ENCODE results near the gene PECR.

Gene PECR

DNA sequence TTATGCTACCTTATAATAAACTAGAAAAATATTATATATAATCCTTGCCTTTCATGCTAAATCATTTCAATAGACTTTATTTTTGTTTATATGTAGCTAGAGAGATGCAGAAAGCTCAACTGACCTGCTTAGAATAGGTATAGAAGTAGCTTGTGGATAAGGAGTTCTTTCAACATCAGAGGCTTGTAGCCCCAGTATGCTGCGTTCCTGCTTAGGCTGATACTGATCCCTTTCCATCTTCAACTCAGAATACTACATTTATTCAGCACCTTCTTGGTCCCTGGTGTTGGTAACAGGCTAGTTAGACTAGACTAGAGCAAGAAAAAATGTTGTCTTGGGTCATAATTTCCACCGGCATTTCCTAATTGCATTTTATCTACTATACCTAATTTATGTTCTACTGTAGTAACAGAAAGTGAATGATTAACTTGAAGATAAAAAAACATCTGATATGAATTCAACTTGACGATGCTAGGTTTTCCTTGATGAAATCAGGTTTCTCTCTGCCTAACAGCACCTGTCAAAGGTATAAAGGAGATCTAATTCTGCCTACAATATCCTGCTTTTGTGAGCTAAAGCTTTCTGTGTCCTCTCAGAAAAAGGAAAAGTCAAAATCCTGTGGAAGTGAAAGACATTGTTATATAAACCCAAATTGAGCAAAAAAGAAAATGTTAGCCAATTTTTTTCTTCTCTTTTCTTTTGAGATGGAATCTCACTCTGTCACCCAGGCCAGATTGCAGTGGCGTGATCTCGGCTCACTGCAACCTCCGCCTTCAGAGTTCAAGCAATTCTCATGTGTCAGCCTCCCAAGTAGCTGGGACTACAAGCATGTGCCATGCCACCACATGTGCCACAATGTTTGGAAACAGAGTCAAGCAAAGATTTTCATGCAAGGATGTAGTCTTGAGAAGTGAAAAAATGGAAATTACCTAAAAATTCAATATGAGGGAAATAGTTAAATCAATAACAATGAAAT, 5.8 kb downstream of the PECR start:
- Histone ChIP-seq H3K27me3 (ENCODE audit: control insufficient read depth, insufficient read depth, low read length) (no peaks in the 10 kb centered on the region), H3K36me3 (ENCODE audit: control insufficient read depth, insufficient read depth, low read length) (no peaks in the 10 kb centered on the region), H3K4me3 (ENCODE audit: low read length) (no peak overlapping the region), H3K27ac (ENCODE audit: low read depth, low read length) (no peak overlapping the region), H3K4me1 (ENCODE audit: control insufficient read depth, insufficient read depth, low read length) (peaks cover under 1% of the 10 kb centered on the region), H3K9ac (ENCODE audit: low read length) (no peak overlapping the region)

- H3K4me1 ChIP-seq (ENCODE audit: control insufficient read depth, insufficient read depth, low read length), result no peaks in the 10 kb centered on the region
- H3K9ac ChIP-seq (ENCODE audit: low read length), result no peak overlapping the region
- no peaks in the 10 kb centered on the region for H3K36me3 ChIP-seq (ENCODE audit: control insufficient read depth, insufficient read depth, low read length)
- no peak overlapping the region for H3K4me3 ChIP-seq (ENCODE audit: low read length)
- H3K27me3 ChIP-seq (ENCODE audit: control insufficient read depth, insufficient read depth, low read length), result no peaks in the 10 kb centered on the region
- H3K27ac ChIP-seq (ENCODE audit: low read depth, low read length), result no peak overlapping the region
Measured at GRCh38 chr2:216074794-216075193, 6.8 kb downstream of the PECR start.

DNA sequence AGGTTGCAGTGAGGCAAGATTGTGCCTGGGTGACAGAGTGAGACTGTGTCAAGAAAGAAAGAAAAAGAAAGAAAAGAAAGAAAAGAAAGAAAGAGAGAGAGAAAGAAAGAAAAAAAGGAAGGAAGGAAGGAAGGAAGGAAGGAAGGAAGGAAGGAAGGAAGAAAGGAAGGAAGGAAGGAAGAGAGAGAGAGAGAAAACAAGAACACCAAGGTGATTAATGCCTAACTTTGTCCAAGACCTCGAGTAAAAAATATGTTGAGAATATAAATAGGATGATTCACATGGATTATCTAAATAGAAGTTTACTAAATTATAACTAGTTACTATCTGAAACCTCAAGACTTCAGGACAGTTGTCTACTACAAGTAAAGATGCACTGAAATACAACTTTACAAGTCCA, 7.2 kb downstream of the PECR start:
- no peaks in the 10 kb centered on the region for H3K36me3 ChIP-seq (ENCODE audit: control insufficient read depth, insufficient read depth, low read length)
- no peak overlapping the region for H3K9ac ChIP-seq (ENCODE audit: low read length)
- no peak overlapping the region for H3K4me3 ChIP-seq (ENCODE audit: low read length)
- no peaks in the 10 kb centered on the region for H3K27me3 ChIP-seq (ENCODE audit: control insufficient read depth, insufficient read depth, low read length)
- H3K4me1 ChIP-seq (ENCODE audit: control insufficient read depth, insufficient read depth, low read length), result no peaks in the 10 kb centered on the region
- no peak overlapping the region for H3K27ac ChIP-seq (ENCODE audit: low read depth, low read length)

GRCh38 chr2:216073773-216074172, 7.8 kb downstream of the PECR start:
- Histone ChIP-seq H3K36me3 (ENCODE audit: control insufficient read depth, insufficient read depth, low read length) (no peaks in the 10 kb centered on the region), H3K27me3 (ENCODE audit: control insufficient read depth, insufficient read depth, low read length) (no peaks in the 10 kb centered on the region), H3K4me3 (ENCODE audit: low read length) (no peak overlapping the region), H3K4me1 (ENCODE audit: control insufficient read depth, insufficient read depth, low read length) (no peaks in the 10 kb centered on the region), H3K27ac (ENCODE audit: low read depth, low read length) (no peak overlapping the region), H3K9ac (ENCODE audit: low read length) (no peak overlapping the region)

DNA sequence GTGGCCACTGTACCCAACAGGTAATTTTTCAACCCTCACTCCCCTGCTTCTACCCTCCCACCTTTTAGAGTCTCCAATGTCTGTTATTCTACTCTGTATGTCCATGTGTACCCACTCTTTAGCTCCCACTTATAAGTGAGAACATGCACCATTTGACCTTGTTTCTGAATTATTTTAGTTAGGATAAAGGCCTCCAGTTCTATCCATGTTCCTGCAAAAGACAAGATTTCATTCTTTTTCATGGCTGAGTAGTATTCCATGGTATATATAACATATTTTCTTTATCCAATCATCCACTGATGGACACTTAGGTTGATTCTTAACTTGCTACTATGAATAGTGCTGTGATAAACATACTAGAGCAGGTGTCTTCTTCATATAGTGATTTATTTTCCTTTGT, 9.1 kb downstream of the PECR start:
- no peak overlapping the region for H3K4me3 ChIP-seq (ENCODE audit: low read length)
- H3K27ac ChIP-seq (ENCODE audit: low read depth, low read length), result no peak overlapping the region

DNA sequence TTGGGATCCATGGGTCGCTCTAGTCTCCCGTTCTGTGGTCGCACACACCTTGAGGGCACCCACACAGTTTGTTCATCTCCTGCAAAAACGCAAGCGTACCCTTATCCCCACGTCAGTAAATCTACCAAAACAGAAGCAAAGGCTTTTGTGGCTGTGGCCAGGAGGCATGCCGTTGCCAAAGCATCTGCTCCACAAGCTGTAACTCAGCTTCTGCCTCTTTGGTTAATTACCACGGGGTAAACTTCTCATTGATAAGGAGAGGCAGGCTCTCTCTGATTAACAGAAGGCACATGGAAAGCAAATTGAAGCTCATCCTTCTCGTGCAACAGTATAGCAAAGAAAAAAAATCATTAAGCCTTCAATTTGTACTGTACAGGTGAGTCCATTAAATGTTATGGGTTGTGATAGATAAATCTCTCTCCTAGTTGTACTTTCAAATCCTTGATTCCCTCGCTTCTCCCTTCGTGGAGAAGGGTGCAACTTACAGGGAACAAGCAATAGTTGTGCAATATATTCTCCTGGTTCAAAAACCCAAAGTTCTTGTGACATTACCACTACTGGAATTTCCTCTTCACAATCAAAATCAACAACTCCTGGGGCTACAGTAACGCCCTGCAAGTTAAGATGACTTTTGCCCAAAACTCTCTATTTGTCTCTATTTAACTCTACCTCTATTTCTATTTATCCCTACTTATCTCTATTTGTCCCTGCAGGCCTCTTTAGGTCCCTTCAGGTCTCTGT, 10.3 kb downstream of the PECR start:
- H3K36me3 ChIP-seq (ENCODE audit: control insufficient read depth, insufficient read depth, low read length), result no peaks in the 10 kb centered on the region
- H3K27me3 ChIP-seq (ENCODE audit: control insufficient read depth, insufficient read depth, low read length), result no peaks in the 10 kb centered on the region
- no peak overlapping the region for H3K4me3 ChIP-seq (ENCODE audit: low read length)
- H3K27ac ChIP-seq (ENCODE audit: low read depth, low read length), result no peak overlapping the region
- H3K9ac ChIP-seq (ENCODE audit: low read length), result no peak overlapping the region
- no peaks in the 10 kb centered on the region for H3K4me1 ChIP-seq (ENCODE audit: control insufficient read depth, insufficient read depth, low read length)

More for the DNA sequence above, 9.1 kb downstream of the PECR start:
- Histone ChIP-seq H3K4me1 (ENCODE audit: control insufficient read depth, insufficient read depth, low read length) (no peaks in the 10 kb centered on the region), H3K27me3 (ENCODE audit: control insufficient read depth, insufficient read depth, low read length) (no peaks in the 10 kb centered on the region), H3K9ac (ENCODE audit: low read length) (no peak overlapping the region), H3K36me3 (ENCODE audit: control insufficient read depth, insufficient read depth, low read length) (no peaks in the 10 kb centered on the region)

DNA sequence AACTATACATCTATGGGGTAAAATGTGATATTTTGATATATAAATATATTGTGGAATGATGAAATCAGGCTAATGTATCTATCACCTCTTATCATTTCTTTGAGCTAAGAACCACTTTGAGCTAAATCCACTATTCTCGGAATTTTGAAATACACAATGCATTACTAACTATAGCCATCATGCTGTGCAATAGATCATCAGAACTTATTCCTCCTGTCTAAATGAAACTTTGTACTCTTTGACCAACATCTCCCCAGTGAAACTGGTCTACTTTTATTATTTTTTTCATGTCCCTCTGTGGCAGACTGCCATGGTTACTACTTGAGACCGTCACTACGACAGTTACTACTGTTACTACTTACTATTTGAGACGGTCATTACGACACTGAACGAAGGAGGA, 11.4 kb downstream of the PECR start:
- no peaks in the 10 kb centered on the region for H3K4me1 ChIP-seq (ENCODE audit: control insufficient read depth, insufficient read depth, low read length)
- H3K4me3 ChIP-seq (ENCODE audit: low read length), result no peak overlapping the region
- no peak overlapping the region for H3K27ac ChIP-seq (ENCODE audit: low read depth, low read length)
- H3K36me3 ChIP-seq (ENCODE audit: control insufficient read depth, insufficient read depth, low read length), result no peaks in the 10 kb centered on the region
- H3K27me3 ChIP-seq (ENCODE audit: control insufficient read depth, insufficient read depth, low read length), result no peaks in the 10 kb centered on the region
- H3K9ac ChIP-seq (ENCODE audit: low read length), result no peak overlapping the region

DNA sequence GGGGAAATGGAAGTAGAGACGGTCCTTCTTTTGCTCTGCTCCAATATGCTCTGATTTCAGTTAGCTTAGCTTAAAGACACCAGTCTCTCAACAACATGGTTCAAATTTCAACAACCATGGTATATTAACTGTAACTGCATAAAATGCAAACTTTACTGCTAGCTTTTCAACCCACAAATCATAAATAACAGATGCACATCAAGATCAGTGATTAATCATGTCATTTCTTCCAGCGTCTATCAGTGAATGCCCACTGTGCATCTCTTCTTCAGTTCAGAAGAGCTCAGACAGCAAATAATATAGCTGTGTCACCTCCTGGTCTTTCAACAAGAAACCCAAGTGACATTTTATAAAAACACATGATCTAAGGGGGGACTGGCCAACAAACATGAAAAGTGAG, 12.6 kb downstream of the PECR start:
- Histone ChIP-seq H3K9ac (ENCODE audit: low read length) (no peak overlapping the region), H3K36me3 (ENCODE audit: control insufficient read depth, insufficient read depth, low read length) (peaks cover under 1% of the 10 kb centered on the region), H3K27ac (ENCODE audit: low read depth, low read length) (no peak overlapping the region), H3K4me3 (ENCODE audit: low read length) (no peak overlapping the region), H3K27me3 (ENCODE audit: control insufficient read depth, insufficient read depth, low read length) (no peaks in the 10 kb centered on the region), H3K4me1 (ENCODE audit: control insufficient read depth, insufficient read depth, low read length) (no peaks in the 10 kb centered on the region)

DNA sequence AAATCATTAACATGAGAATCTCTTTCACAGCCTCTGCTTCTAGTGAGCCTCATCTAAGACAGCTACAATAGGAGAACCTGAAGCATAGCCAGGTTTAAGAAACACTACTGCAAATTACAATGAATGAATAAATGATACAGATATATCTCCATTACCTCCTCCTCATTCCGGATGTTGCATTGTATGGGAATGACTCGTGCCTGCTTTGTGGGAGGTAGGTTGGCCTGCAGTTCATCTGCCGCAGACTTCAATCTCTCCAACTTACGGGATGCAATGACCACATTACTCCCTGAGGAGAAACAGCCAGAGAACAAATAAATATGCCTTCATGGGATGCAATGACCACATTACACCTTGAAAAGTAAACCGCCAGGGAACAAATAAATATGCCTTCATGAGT, 15.4 kb downstream of the PECR start:
- Histone ChIP-seq H3K27me3 (ENCODE audit: control insufficient read depth, insufficient read depth, low read length) (no peaks in the 10 kb centered on the region), H3K4me1 (ENCODE audit: control insufficient read depth, insufficient read depth, low read length) (no peaks in the 10 kb centered on the region), H3K27ac (ENCODE audit: low read depth, low read length) (no peak overlapping the region), H3K4me3 (ENCODE audit: low read length) (no peak overlapping the region), H3K36me3 (ENCODE audit: control insufficient read depth, insufficient read depth, low read length) (peaks cover 3% of the 10 kb centered on the region), H3K9ac (ENCODE audit: low read length) (no peak overlapping the region)

- no peak overlapping the region for H3K27ac ChIP-seq (ENCODE audit: low read depth, low read length)
Measured at GRCh38 chr2:216064665-216065064, 16.9 kb downstream of the PECR start.

DNA sequence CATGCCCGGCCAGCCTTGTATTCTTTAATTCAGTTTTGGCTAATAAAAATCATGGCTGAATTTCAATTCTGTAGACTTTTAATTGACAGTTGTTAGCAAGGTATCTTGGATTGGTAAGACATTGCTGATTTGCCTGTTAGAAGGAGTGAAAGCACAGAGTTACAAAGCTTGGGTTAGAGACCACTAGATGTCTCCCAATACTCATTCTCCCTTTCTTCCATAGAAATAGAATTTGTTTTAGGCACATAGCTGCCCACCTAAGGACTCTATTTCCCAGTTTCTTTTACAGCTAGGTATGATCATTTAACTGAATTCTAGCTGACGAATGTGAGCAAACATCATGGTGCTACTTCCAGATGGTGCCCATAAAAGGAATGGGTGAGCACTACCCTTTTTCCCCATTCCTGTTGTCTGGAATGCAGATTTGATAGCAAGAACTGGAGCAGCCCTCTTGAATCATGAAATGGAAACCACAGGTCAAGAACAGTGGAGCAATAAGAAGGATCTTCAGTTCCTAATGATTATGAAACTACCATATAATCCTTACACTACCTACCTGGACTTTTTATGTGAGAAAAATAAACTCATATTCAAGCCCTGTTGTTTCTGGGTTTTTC, 17.5 kb downstream of the PECR start:
- Histone ChIP-seq H3K4me1 (ENCODE audit: control insufficient read depth, insufficient read depth, low read length) (no peaks in the 10 kb centered on the region), H3K36me3 (ENCODE audit: control insufficient read depth, insufficient read depth, low read length) (peaks cover 3% of the 10 kb centered on the region), H3K27me3 (ENCODE audit: control insufficient read depth, insufficient read depth, low read length) (no peaks in the 10 kb centered on the region), H3K9ac (ENCODE audit: low read length) (no peak overlapping the region), H3K4me3 (ENCODE audit: low read length) (no peak overlapping the region), H3K27ac (ENCODE audit: low read depth, low read length) (no peak overlapping the region)

More at GRCh38 chr2:216064665-216065064, 16.9 kb downstream of the PECR start:
- H3K9ac ChIP-seq (ENCODE audit: low read length), result no peak overlapping the region
- peaks cover 3% of the 10 kb centered on the region for H3K36me3 ChIP-seq (ENCODE audit: control insufficient read depth, insufficient read depth, low read length)
- H3K27me3 ChIP-seq (ENCODE audit: control insufficient read depth, insufficient read depth, low read length), result no peaks in the 10 kb centered on the region
- no peaks in the 10 kb centered on the region for H3K4me1 ChIP-seq (ENCODE audit: control insufficient read depth, insufficient read depth, low read length)
- no peak overlapping the region for H3K4me3 ChIP-seq (ENCODE audit: low read length)

DNA sequence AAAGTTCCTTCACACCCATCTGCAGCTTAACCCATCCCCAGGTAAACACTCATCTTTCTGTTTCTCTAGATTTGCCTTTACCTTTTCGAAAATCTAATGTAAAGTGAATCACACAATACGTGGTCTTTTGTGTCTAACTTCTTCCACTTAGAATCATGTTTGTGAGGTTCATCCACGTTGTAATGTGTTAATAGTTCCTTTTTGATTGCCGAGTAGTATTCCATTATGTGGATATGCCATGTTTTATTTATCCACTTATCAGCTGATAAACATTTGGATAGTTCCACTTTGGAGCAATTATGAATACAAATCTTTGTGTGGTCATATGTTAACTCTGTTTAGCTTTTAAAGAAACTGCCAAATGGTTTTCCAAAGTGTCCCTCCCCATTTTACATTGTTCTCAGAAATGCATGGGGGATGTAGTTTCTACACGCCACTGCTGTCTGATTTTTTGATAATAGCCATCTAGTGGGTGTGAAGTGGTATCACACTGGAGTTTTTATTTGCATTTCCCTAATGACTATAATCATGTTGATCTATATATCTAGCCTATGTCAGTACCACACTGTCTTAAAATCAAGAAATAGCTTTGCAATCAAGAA, 22.3 kb downstream of the PECR start:
- Histone ChIP-seq H3K36me3 (ENCODE audit: control insufficient read depth, insufficient read depth, low read length) (peaks cover 3% of the 10 kb centered on the region), H3K4me3 (ENCODE audit: low read length) (no peak overlapping the region), H3K27ac (ENCODE audit: low read depth, low read length) (no peak overlapping the region), H3K9ac (ENCODE audit: low read length) (no peak overlapping the region), H3K4me1 (ENCODE audit: control insufficient read depth, insufficient read depth, low read length) (no peaks in the 10 kb centered on the region), H3K27me3 (ENCODE audit: control insufficient read depth, insufficient read depth, low read length) (no peaks in the 10 kb centered on the region)

All from rectal smooth muscle tissue (tissue), 1 donor.